ENCODE results near the gene CCDC107. TPM values are rescaled to one million over a fixed set of nuclear protein-coding genes. Genes with fewer than 3 reads are reported as not detected.

The CCDC107 gene
- total and polyA plus RNA-seq, 2 of the 13 experiments (the other 11 are each of a cell fraction or from before 2014, with no cell fraction given): 7.1 to 15.2 TPM

DNA sequence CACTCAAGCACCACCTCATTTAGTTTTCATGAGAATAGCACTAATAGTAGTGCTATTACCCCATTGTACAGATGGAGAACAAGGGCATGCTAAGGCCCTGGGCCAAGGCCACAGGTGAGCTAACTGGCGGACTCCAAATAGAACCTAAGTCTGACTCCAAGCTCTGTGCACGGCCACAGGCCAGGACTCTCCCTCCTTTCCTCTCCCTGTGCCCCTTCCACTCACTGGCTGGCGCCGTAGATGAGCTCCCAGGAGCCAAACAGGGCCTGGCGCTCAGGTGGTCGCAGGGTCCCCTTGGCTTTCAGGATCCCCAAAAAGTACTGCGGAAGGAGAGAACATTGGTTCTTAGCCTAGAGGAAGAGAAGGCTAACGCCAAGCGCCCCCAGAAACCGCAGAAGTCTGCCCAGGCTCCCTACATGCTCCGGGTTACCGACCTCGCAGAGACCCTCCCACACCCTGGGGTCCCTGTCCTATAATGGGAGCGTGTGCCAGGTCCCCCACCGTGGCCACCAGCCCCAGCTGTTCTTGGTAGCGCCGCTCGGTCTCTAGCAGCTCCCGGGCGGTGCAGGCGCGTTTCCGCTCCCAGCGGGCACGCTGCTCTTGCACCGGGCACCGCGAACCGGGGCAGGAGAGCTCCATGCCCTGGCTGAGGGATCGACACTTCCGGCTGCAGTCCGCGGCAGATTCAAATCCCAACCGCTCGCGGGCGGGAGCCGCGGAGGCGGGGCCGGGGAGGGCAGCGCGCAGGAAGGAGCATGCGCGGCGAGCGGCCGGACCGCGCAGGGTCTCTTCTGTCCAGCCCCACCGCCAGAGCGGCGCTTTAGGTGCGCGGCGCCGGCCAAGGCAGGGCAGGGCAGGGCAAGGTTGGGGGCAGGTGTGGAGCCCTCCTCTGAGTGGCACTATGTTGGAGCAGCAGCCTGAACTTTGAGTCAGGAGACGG lies 6.7 kb downstream of the CCDC107 start, which contains the start of gene ARHGEF39 (continued):
- TF ChIP-seq ZBTB7A (CRISPR knock-in tag; IDR thresholded peaks at IDR 0.05) (peak; percentile 68; the same call in 1 of the 2 replicates), TARDBP (CRISPR knock-in tag; IDR thresholded peaks at IDR 0.05) (peak; percentile 59; the same call in 1 of the 2 replicates), RBM39 (IDR thresholded peaks at IDR 0.05; ENCODE audit: low read depth, low read length, poor library complexity, severe bottlenecking) (peak; percentile 68), MTF1 (CRISPR knock-in tag; IDR thresholded peaks at IDR 0.05) (peak; percentile 51; the same call in 1 of the 2 replicates), ZNF367 (CRISPR knock-in tag; IDR thresholded peaks at IDR 0.05; ENCODE audit: borderline replicate concordance) (0 out of 2 replicates have a peak, but pooled peaks have one; percentile 26), DR1 (CRISPR knock-in tag; IDR thresholded peaks at IDR 0.05) (peak; percentile 68; the same call in 1 of the 2 replicates), ZNF619 (CRISPR knock-in tag; IDR thresholded peaks at IDR 0.05) (no peak), BCL6 (CRISPR knock-in tag; IDR thresholded peaks at IDR 0.05) (0 out of 2 replicates have a peak, but pooled peaks have one; percentile 21), FOXK2 (IDR thresholded peaks at IDR 0.05) (no peak), GFI1 (CRISPR knock-in tag; IDR thresholded peaks at IDR 0.05; ENCODE audit: borderline replicate concordance) (no peak), PAF1 (CRISPR knock-in tag; IDR thresholded peaks at IDR 0.05) (no peak), PCBP1 (IDR thresholded peaks at IDR 0.05; ENCODE audit: borderline replicate concordance, low read depth, low read length) (0 out of 2 replicates have a peak, but pooled peaks have one; percentile 39), RORA (CRISPR knock-in tag; IDR thresholded peaks at IDR 0.05) (no peak), ARHGAP35 (CRISPR knock-in tag; IDR thresholded peaks at IDR 0.05; ENCODE audit: borderline replicate concordance) (peak; percentile 61; the same call in 1 of the 2 replicates), ZBTB7B (CRISPR knock-in tag; IDR thresholded peaks at IDR 0.05) (0 out of 2 replicates have a peak, but pooled peaks have one; percentile 75)
- TF ChIP-seq, protein P1, sequence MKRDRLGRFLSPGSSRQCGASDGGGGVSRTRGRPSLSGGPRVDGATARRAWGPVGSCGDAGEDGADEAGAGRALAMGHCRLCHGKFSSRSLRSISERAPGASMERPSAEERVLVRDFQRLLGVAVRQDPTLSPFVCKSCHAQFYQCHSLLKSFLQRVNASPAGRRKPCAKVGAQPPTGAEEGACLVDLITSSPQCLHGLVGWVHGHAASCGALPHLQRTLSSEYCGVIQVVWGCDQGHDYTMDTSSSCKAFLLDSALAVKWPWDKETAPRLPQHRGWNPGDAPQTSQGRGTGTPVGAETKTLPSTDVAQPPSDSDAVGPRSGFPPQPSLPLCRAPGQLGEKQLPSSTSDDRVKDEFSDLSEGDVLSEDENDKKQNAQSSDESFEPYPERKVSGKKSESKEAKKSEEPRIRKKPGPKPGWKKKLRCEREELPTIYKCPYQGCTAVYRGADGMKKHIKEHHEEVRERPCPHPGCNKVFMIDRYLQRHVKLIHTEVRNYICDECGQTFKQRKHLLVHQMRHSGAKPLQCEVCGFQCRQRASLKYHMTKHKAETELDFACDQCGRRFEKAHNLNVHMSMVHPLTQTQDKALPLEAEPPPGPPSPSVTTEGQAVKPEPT (CRISPR knock-in tag; IDR thresholded peaks at IDR 0.05; ENCODE audit: low read depth): no peak
- TF ChIP-seq, protein P2, sequence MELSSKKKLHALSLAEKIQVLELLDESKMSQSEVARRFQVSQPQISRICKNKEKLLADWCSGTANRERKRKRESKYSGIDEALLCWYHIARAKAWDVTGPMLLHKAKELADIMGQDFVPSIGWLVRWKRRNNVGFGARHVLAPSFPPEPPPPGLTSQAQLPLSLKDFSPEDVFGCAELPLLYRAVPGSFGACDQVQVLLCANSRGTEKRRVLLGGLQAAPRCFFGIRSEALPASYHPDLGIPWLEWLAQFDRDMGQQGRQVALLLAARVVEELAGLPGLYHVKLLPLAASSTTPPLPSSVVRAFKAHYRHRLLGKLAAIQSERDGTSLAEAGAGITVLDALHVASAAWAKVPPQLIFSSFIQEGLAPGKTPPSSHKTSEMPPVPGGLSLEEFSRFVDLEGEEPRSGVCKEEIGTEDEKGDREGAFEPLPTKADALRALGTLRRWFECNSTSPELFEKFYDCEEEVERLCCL (CRISPR knock-in tag; IDR thresholded peaks at IDR 0.05; ENCODE audit: borderline replicate concordance): no peak
- TF ChIP-seq, protein P3, sequence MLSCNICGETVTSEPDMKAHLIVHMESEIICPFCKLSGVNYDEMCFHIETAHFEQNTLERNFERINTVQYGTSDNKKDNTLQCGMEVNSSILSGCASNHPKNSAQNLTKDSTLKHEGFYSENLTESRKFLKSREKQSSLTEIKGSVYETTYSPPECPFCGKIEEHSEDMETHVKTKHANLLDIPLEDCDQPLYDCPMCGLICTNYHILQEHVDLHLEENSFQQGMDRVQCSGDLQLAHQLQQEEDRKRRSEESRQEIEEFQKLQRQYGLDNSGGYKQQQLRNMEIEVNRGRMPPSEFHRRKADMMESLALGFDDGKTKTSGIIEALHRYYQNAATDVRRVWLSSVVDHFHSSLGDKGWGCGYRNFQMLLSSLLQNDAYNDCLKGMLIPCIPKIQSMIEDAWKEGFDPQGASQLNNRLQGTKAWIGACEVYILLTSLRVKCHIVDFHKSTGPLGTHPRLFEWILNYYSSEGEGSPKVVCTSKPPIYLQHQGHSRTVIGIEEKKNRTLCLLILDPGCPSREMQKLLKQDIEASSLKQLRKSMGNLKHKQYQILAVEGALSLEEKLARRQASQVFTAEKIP (CRISPR knock-in tag; IDR thresholded peaks at IDR 0.05; ENCODE audit: borderline replicate concordance): no peak
- TF ChIP-seq, protein P4, sequence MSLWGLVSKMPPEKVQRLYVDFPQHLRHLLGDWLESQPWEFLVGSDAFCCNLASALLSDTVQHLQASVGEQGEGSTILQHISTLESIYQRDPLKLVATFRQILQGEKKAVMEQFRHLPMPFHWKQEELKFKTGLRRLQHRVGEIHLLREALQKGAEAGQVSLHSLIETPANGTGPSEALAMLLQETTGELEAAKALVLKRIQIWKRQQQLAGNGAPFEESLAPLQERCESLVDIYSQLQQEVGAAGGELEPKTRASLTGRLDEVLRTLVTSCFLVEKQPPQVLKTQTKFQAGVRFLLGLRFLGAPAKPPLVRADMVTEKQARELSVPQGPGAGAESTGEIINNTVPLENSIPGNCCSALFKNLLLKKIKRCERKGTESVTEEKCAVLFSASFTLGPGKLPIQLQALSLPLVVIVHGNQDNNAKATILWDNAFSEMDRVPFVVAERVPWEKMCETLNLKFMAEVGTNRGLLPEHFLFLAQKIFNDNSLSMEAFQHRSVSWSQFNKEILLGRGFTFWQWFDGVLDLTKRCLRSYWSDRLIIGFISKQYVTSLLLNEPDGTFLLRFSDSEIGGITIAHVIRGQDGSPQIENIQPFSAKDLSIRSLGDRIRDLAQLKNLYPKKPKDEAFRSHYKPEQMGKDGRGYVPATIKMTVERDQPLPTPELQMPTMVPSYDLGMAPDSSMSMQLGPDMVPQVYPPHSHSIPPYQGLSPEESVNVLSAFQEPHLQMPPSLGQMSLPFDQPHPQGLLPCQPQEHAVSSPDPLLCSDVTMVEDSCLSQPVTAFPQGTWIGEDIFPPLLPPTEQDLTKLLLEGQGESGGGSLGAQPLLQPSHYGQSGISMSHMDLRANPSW (CRISPR knock-in tag; IDR thresholded peaks at IDR 0.05; ENCODE audit: borderline replicate concordance): no peak
